Skeletal muscle tissue (tissue), 4 donors: ENCODE measurements around the gene ARHGEF40. TPM values are rescaled to one million over a fixed set of nuclear protein-coding genes. Genes with fewer than 3 reads are reported as not detected.
A peak's percentile ranks its signal among the peaks of the same experiment; 100 is the strongest.

Experiments
- H3K27ac ChIP-seq: one replicate; pipeline ENCODE4 v1.7.0; 2013; ENCODE audit warnings: mild to moderate bottlenecking, low read depth, low read length, inconsistent platforms
- H3K27me3 ChIP-seq, 3 donors: one replicate each; pipeline ENCODE4 v1.7.0; 2013; ENCODE audit warnings: low read length in 3 of 3; ENCODE audit not compliant: control insufficient read depth in 3 of 3, insufficient read depth in 3 of 3
- H3K36me3 ChIP-seq, 3 donors: one replicate each; pipeline ENCODE4 v1.7.0; 2013; ENCODE audit warnings: low read length in 3 of 3; ENCODE audit not compliant: control insufficient read depth in 3 of 3, insufficient read depth in 3 of 3
- H3K4me1 ChIP-seq, 3 donors: one replicate each; pipeline ENCODE4 v1.7.0; 2013; ENCODE audit warnings: low read length in 3 of 3, mild to moderate bottlenecking in 3 of 3; ENCODE audit not compliant: control insufficient read depth in 3 of 3, insufficient read depth in 3 of 3
- H3K4me3 ChIP-seq, 3 donors: one replicate each; pipeline ENCODE4 v1.7.0; 2013; ENCODE audit warnings: low read length in 3 of 3
- H3K9ac ChIP-seq, 3 donors: one replicate each; pipeline ENCODE4 v1.7.0; 2013; ENCODE audit warnings: low read length in 3 of 3, mild to moderate bottlenecking in 3 of 3, moderate library complexity in 2 of 3, low read depth in 1 of 3
- H3K9me3 ChIP-seq, 3 donors: one replicate each; pipeline ENCODE4 v1.7.0; 2013; ENCODE audit warnings: low read length in 3 of 3; ENCODE audit not compliant: control insufficient read depth in 3 of 3
- total RNA-seq: library from RNA; depleted of rRNA; stranded (reverse); fragments of >200 nt; gene quantifications from one replicate; pipeline ENCODE4 v1.2.3, GENCODE V29; 2014
- donor health status: Osteomylitis.

The ARHGEF40 gene
- total RNA-seq = 32.4 TPM

GRCh38 chr14:21070083-21070609 lies at the start of gene ARHGEF40:
TSS of gene ARHGEF40 (plus strand) at chr14:21070304. CDS start at chr14:21070397, 93 bp downstream.
- peak within 1 kb of the TSS; percentile 88 to 89 (median 89) for H3K9ac ChIP-seq
- peaks cover 32 to 41% (median 33%) of the 10 kb centered on the region in 3 donors for H3K4me1 ChIP-seq
- H3K9me3 ChIP-seq = no peaks in the 10 kb centered on the region
- no peaks in the 10 kb centered on the region for H3K27me3 ChIP-seq
- H3K36me3 ChIP-seq = peaks cover 7 to 16% (median 14%) of the 10 kb centered on the region in 3 donors
- peak within 1 kb of the TSS; percentile 90 to 94 (median 91) for H3K4me3 ChIP-seq
- H3K27ac ChIP-seq = peak within 1 kb of the TSS; percentile 89

GRCh38 chr14:21020977-21021545 lies 49.0 kb upstream of the ARHGEF40 start:
- peak overlapping the region; percentile 9 for H3K27ac ChIP-seq

GRCh38 chr14:21022686-21023085 lies 47.4 kb upstream of the ARHGEF40 start:
- Histone ChIP-seq H3K27ac (peak overlapping the region; percentile 98), H3K36me3 (peaks cover 47 to 54% (median 51%) of the 10 kb centered on the region in 3 donors), H3K27me3 (no peaks in the 10 kb centered on the region), H3K9me3 (no peaks in the 10 kb centered on the region), H3K4me1 (peaks cover 70 to 82% (median 77%) of the 10 kb centered on the region in 3 donors), H3K9ac (peak overlapping the region; percentile 91 to 98 (median 94)), H3K4me3 (peak overlapping the region; percentile 73 to 93 (median 88))

More at GRCh38 chr14:21020977-21021545, 49.0 kb upstream of the ARHGEF40 start:
- Histone ChIP-seq H3K4me1 (peaks cover 69 to 82% (median 77%) of the 10 kb centered on the region in 3 donors), H3K36me3 (peaks cover 59 to 66% (median 63%) of the 10 kb centered on the region in 3 donors), H3K4me3 (no peak overlapping the region), H3K27me3 (no peaks in the 10 kb centered on the region), H3K9ac (peak overlapping the region in 2 of 3 donors; percentile 43 to 45), H3K9me3 (no peaks in the 10 kb centered on the region)

DNA sequence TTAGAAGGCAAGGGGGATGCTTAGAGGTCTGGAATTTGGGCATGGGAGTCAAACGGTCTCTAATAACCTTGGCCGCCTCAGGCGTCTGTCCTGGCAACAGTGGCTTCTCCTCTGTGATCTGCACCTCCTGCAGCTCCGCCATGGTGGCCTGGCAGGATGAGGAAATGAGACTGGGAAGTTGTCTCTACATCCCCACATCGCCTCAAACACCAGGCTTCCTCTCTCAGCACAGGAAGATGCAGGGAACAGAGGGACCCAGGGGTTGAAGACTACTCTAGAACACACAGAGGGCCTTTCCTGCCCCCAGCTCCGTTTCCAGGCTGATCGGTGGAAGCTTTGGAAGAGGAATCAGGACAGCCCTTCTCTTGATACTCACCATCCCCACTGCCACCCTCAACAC lies 46.9 kb upstream of the ARHGEF40 start:
- peak overlapping the region; percentile 98 for H3K27ac ChIP-seq
- peak overlapping the region; percentile 91 to 98 (median 94) for H3K9ac ChIP-seq
- H3K4me3 ChIP-seq = peak overlapping the region; percentile 73 to 93 (median 88)
- H3K36me3 ChIP-seq = peaks cover 43 to 49% (median 46%) of the 10 kb centered on the region in 3 donors
- no peaks in the 10 kb centered on the region for H3K9me3 ChIP-seq
- no peaks in the 10 kb centered on the region for H3K27me3 ChIP-seq
- H3K4me1 ChIP-seq = peaks cover 66 to 81% (median 73%) of the 10 kb centered on the region in 3 donors

DNA sequence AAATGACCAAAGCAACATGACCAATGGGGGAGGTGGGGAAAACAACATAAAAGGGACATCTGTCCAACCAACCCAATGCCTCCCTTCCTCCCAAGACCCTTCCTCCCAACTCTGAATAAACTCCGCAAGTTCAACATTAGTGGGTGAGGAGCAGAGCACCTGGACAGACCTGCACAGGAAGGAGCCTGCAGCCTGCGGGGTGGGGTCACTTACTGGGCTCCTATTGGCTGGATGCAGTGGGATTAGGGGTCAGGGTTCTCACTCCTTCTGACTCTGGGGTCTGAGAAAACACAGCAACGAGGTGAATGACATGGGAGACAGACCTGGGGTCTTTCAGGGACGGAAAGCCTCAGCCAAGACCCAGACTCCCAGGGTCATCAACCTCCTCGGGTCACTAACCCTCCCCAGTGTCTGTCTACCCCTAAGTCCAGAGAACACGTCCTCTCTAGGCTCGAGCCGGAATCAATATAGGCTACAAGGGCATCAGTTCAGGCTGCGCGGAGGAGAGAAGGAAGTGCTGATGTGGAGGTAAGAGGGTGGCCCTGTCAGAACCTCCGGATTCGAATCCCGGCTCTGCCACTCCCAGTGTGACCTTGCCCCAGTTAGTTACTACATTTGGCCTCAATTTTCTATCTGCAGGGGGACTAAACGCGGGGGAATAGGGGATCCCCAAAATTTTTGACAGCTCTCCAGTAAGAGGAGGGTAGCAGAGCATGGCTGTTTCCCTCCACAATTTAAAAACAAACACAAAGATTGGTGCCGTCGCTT lies 46.1 kb upstream of the ARHGEF40 start:
- Histone ChIP-seq H3K9me3 (no peaks in the 10 kb centered on the region), H3K27ac (peak overlapping the region; percentile 98), H3K27me3 (no peaks in the 10 kb centered on the region), H3K9ac (peak overlapping the region; percentile 91 to 98 (median 94)), H3K36me3 (peaks cover 34 to 40% (median 37%) of the 10 kb centered on the region in 3 donors), H3K4me1 (peaks cover 59 to 72% (median 64%) of the 10 kb centered on the region in 3 donors), H3K4me3 (peak overlapping the region; percentile 73 to 93 (median 88))

- H3K9ac ChIP-seq = peak within 1 kb of the TSS; percentile 91 to 98 (median 94)
These were observed 45.3 kb upstream of the ARHGEF40 start, which contains the start of gene NDRG2 for GRCh38 chr14:21024585-21025370. TSS of gene NDRG2 (minus strand) at chr14:21025061. CDS start at chr14:21023315, 1,746 bp downstream.

DNA sequence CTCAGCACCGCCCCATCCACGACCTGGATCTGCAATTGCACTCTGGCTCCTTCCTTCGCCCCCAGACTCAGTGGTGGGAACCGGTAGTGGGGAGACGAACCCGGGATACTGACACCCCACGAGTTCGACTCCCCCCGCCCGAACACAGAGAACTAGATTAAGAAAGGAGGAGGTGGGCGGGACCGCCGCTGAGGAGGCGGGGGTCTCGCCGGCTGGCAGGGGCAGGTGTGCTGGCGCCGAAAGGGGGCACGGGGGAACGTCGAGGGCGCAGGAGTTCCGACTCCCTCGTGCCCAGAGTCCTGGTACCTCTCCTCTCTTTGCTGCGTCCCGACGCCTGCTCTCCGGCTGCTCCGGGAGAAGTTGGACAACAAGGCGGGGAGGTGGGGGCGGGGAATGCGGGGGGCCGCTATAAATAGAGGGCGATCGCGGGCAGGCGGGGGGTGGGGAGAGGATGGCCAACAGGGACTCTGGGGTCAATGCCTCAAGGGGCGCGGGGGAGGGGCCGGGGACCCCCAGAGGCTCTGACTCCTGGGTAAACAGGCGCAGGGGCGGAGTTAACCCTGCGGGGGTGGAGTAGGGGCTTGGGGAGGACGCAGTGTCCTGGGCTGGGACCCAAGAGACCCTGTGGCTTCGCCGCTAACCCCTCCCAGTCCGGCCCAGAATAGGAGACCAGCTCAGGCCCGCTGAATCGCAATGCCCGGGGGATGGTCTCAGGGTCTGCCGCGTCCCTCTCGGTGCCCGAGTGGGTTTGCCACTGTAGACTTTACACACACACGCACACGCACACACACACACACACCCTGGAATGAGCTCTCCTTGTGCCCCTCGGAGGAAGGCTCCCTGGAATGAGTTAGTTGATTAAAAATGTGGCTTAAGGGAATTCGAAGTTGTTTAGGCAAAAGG lies 44.5 kb upstream of the ARHGEF40 start:
- Histone ChIP-seq H3K27ac (peak overlapping the region; percentile 98), H3K27me3 (no peaks in the 10 kb centered on the region), H3K36me3 (peaks cover 19 to 28% (median 23%) of the 10 kb centered on the region in 3 donors), H3K9ac (peak overlapping the region; percentile 79 to 97 (median 90)), H3K9me3 (no peaks in the 10 kb centered on the region), H3K4me1 (peaks cover 52 to 64% (median 55%) of the 10 kb centered on the region in 3 donors), H3K4me3 (peak overlapping the region; percentile 70 to 86 (median 78))

More at GRCh38 chr14:21024585-21025370, 45.3 kb upstream of the ARHGEF40 start, which contains the start of gene NDRG2:
- Histone ChIP-seq H3K36me3 (peaks cover 27 to 33% (median 30%) of the 10 kb centered on the region in 3 donors), H3K9me3 (no peaks in the 10 kb centered on the region), H3K4me1 (peaks cover 57 to 68% (median 58%) of the 10 kb centered on the region in 3 donors), H3K27ac (peak within 1 kb of the TSS; percentile 98), H3K27me3 (no peaks in the 10 kb centered on the region), H3K4me3 (peak within 1 kb of the TSS; percentile 78 to 93 (median 88))

- Histone ChIP-seq H3K27ac (peak overlapping the region; percentile 98), H3K9ac (peak overlapping the region; percentile 62 to 83 (median 81)), H3K27me3 (no peaks in the 10 kb centered on the region), H3K4me3 (peak overlapping the region; percentile 43 to 63 (median 58)), H3K4me1 (peaks cover 44 to 56% (median 47%) of the 10 kb centered on the region in 3 donors), H3K9me3 (no peaks in the 10 kb centered on the region), H3K36me3 (peaks cover 11 to 20% (median 15%) of the 10 kb centered on the region in 3 donors)
These were observed 43.7 kb upstream of the ARHGEF40 start for GRCh38 chr14:21026274-21026987.
